Measurements from ENCODE around the gene MEI1.

MEI1 gene

GRCh38 chr22:41752011-41752970 is 53.0 kb downstream of the MEI1 start:
- no peak for DNase-seq (ENCODE audit: low read depth, low spot score)
- in situ Hi-C loops (cut with HindIII; ENCODE audit: low sequenced_read_pairs) = no loop called here
- H3K4me3 ChIP-seq (ENCODE audit: low read depth, low read length) = no peak overlapping the region
- no peak for TF ChIP-seq CTCF (IDR thresholded peaks at IDR 0.05; ENCODE audit: low read depth, low read length)

DNA sequence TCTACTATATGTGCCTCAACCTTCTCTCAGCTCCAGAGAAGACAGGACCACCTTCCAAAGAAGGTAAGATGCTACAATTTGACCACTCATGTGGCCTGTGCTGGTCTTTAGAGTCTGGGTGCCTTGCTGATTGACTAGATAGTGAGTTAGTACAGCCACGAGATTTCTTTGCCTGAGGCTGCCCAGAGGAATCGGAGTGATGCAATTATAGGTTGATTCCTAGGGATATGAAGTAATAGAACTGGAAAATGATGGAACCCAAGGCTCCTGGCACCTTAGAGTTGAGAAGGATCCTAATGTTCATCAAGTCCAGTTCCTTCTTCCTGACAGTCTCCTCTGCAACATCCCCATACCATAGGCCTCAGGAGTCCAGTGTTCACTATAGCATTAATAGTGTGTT is 54.7 kb downstream of the MEI1 start:
- DNase-seq (ENCODE audit: low read depth, low spot score) = no peak
- H3K4me3 ChIP-seq (ENCODE audit: low read depth, low read length) = no peak overlapping the region
- TF ChIP-seq CTCF (IDR thresholded peaks at IDR 0.05; ENCODE audit: low read depth, low read length) = no peak
- in situ Hi-C loops (cut with HindIII; ENCODE audit: low sequenced_read_pairs) = no loop called here

GRCh38 chr22:41757502-41757901 is 58.2 kb downstream of the MEI1 start:
- in situ Hi-C loops (cut with HindIII; ENCODE audit: low sequenced_read_pairs) = no loop called here
- H3K4me3 ChIP-seq (ENCODE audit: low read depth, low read length) = no peak overlapping the region
- TF ChIP-seq CTCF (IDR thresholded peaks at IDR 0.05; ENCODE audit: low read depth, low read length) = no peak
- no peak for DNase-seq (ENCODE audit: low read depth, low spot score)

DNA sequence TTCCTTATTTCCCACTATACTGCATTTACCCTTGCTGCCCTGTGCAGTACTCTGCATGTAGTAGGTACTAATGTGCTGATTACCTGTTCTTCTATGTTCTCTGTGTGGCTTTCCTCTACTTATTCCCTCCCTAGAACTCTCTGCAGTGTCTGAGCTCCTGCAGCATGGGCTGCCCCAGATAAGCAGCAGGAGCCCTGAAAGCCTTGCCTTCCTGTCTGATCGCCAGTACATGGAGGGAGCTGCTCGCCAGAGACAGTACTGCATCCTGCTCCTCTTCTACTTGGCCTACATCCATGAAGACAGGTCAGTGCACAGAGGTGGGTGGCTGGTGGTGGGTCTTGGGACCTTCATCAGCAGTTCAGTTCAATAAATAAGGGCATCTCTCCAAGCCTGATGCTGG is 58.9 kb downstream of the MEI1 start:
- DNase-seq (ENCODE audit: low read depth, low spot score) = no peak
- H3K4me3 ChIP-seq (ENCODE audit: low read depth, low read length) = no peak overlapping the region
- in situ Hi-C loops (cut with HindIII; ENCODE audit: low sequenced_read_pairs) = no loop called here
- TF ChIP-seq CTCF (IDR thresholded peaks at IDR 0.05; ENCODE audit: low read depth, low read length) = no peak

DNA sequence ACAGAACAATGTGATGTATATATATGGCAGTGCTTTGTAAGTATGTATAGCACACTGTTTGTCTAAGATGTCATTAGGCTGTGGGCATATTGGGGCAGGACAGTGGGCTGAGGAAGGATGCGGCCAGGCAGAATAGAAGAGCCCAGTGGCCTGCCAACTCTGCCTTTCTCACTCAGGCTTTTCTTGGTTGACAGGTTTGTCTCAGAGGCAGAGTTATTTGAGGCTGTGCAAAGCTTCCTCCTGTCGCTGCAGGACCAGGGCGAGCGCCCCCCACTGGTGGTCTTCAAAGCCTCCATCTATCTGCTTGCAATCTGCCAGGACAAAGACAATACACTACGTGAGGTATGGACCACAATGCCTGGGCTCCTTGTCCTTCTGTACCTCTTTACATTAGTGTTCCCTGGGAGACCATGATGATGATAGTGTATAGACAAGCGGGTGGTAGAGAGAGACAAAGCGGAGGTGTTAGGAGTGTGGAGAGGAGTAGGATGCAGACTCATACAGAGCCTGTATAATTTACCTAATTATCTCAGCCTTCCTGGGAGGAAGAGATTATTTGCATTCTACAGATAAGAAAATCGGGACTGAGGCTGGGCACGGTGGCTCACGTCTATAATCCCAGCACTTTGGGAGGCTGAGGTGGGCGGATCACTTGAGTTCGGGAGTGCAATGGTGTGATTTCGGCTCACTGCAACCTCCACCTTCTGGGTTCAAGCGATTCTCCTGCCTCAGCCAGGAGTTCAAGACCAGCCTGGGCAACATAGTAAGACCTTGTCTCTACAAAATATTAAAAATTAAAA is 63.9 kb downstream of the MEI1 start:
- DNase-seq (ENCODE audit: low read depth, low spot score) = no peak
- in situ Hi-C loops (cut with HindIII; ENCODE audit: low sequenced_read_pairs) = no loop called here
- TF ChIP-seq CTCF (IDR thresholded peaks at IDR 0.05; ENCODE audit: low read depth, low read length) = peak; percentile 55
- H3K4me3 ChIP-seq (ENCODE audit: low read depth, low read length) = no peak overlapping the region

- no peak for TF ChIP-seq CTCF (IDR thresholded peaks at IDR 0.05; ENCODE audit: low read depth, low read length)
- in situ Hi-C loops (cut with HindIII; ENCODE audit: low sequenced_read_pairs) = no loop called here
- no peak overlapping the region for H3K4me3 ChIP-seq (ENCODE audit: low read depth, low read length)
- no peak for DNase-seq (ENCODE audit: low read depth, low spot score)
Observed at GRCh38 chr22:41766476-41766875, 67.2 kb downstream of the MEI1 start.
